DND-41 (cell line): Measurements from ENCODE around the gene ZRANB3.

ENCODE experiments used
- EZH2 ChIP-seq: IDR thresholded peaks from 3 replicates; pipeline ENCODE4 v1.6.1; 2012; ENCODE audit warnings: borderline replicate concordance, low read depth, mild to moderate bottlenecking, moderate library complexity, low read length, inconsistent platforms; ENCODE audit not compliant: severe bottlenecking
- TF ChIP-seq, protein P1 (sequence below): IDR thresholded peaks from 2 replicates; pipeline ENCODE4 v1.5.1; 2012; ENCODE audit warnings: borderline replicate concordance, low read length, moderate library complexity, mild to moderate bottlenecking; ENCODE audit not compliant: poor library complexity, severe bottlenecking; ENCODE audit errors: extremely low read depth

DNA sequence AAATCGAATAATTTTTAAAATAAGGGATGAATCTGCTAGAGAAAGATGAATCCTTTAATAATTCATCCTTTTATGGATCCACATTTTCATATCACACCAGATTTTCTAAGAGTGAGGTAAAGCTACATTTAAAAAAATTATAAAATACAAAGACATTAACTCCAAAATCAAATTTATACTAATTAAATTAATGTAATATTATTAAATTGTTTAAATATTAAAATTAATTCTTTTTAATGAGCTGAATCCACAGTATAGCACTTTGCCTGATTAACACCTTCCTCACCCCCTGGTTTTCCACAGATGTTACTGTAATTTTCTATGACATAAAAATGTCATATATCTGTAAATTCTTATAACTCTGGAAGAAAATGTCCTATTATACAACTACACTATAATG, 26.2 kb downstream of the ZRANB3 start:
- TF ChIP-seq, protein P1, sequence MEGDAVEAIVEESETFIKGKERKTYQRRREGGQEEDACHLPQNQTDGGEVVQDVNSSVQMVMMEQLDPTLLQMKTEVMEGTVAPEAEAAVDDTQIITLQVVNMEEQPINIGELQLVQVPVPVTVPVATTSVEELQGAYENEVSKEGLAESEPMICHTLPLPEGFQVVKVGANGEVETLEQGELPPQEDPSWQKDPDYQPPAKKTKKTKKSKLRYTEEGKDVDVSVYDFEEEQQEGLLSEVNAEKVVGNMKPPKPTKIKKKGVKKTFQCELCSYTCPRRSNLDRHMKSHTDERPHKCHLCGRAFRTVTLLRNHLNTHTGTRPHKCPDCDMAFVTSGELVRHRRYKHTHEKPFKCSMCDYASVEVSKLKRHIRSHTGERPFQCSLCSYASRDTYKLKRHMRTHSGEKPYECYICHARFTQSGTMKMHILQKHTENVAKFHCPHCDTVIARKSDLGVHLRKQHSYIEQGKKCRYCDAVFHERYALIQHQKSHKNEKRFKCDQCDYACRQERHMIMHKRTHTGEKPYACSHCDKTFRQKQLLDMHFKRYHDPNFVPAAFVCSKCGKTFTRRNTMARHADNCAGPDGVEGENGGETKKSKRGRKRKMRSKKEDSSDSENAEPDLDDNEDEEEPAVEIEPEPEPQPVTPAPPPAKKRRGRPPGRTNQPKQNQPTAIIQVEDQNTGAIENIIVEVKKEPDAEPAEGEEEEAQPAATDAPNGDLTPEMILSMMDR = no peak
- TF ChIP-seq EZH2 = no peak
